RPMI8226 (cell line): ENCODE results near the gene AKAP8L.
A peak's percentile ranks its signal among the peaks of the same experiment; 100 is the strongest.

Experiments used
- DNase-seq: peaks from one replicate; pipeline ENCODE4 v3.0.0-alpha.2; 2015

Gene AKAP8L

DNA sequence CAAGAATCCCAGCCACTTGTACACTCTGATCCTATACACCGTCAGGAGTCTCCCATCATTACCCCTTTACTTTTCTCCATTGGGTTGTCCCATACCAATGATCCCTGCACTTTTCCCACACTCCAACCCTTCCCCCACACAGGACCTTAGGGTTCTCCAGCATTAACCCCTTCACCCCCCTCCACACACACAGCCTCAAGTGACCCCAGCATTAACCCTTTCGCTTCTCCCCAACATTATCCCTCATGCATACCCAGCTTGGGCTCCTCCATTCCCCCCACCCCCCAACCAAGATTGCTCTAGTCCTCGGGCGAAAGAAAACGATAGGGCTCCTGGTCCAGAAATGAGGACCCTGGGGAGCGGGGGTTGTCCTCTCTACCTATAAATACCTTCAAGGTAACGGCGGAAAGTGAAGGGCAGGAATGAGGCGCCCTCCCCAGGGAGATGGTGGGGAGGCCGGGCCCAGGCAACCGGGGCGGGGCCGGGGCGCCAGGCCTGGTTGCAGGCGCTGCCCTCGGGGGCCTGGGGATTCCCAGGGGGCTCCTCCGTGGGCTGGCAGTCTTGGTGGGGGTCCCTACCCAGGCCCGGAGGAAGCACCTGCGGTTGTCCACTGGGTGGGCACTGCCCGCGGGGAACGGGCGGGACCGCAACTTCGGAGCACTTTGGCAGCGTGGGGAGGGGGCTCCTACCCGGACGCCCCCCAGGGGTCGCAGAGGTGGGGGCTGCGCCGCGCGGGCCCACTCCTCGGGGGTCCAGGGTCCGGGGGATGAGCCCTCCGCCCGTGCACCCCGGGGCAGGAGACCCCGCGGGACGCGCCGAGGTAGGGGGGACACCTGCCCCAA is 30.2 kb upstream of the AKAP8L start:
- DNase-seq = peak; percentile 27

DNA sequence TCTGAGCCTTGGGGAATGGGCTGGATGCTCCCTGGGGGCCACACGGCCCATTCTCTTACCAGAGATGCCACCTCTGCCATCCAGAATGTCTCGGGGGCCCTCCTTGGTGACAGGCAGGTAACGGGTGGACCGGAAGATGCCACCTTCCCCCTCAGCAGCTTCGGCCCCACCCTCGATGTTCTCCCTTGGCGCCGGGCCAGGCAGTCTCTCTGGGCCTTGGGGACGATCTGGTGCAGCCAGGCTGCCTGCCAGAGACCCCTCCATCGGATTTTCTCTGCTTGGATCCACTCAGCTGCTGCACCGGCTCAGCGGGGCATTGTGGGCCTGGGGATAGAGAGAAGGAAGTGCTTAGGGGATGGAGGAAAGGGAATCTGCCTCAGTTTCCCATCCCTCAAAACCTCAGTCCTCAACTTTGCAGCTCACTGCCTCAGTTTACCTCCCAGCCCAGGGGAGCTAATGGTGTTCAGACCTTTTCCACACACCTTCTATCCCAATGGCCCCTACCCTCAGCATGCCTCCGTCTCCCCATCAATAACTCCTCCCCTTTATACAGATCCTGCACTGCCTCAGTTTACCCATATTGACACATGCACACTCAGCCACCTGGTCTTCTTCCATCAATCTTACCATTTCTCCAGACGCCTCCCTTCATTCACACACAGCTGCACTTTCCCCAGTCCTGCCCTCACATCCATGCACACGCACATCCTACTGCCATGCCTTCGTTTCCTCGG is 29.4 kb upstream of the AKAP8L start:
- DNase-seq = no peak

DNA sequence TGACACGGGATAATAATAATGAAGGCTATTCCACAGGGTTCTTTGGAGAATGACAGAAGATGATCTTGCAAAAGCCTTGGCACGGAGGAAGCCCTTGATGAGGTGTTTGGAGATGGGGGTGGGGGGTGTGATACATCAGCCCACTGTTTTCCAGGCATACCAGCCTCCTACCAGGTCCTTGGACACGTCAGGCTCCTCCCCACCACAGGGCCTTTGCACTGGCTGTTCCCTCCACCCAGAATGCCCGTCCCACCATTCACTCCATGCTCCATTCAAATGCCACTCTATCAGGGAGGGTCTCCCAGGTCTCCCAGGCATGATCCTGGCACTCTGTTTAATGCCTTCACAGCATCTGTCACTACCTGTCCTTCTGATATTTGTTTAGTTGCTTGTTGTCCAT is 28.3 kb upstream of the AKAP8L start:
- no peak for DNase-seq

DNA sequence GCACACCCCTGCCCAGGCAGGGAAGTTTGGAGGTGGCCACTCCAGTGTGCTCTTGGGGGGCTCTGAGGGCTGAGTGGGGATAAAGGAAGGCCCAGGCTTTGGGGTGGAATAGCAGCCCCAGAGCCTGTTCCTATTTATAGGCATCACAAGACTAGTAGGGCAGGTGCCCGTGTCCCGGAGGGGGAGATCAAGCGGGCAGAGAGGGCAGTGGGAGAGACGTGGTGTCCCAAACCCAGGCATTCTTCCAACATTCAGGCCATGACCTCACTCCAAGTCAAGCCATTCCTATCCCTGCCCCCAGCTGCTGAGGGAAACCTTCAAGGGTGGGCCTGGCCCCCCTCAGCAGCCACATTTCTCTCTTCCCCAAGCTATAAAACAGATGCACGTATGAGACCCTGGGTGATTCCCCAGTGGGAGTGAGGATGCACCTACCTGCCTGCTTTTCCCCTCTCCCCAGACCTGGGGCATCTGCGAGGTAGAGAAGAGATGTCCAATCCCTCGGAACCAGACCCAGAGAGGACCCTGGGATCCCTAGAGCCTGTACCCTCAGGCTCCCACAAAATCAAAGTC is 27.1 kb upstream of the AKAP8L start:
- no peak for DNase-seq

DNA sequence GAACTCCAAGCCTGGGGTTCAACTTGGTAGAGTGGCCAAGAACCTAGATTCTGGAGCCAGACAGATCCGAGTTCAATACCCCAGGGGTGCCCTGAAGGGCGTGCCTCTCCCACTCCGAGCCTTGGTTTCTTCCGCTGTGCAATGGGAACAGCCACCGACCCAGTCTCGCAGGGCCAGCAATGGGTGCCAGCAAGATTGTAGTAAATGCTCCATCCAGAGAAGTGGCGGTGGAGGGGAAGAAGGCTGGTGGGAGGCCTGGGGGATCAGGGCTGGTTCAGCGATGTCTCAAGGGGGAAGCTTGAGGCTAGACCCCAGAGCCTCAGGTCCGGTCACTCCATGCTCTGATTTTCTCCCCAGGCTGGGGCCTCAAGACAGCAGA is 26.4 kb upstream of the AKAP8L start:
- no peak for DNase-seq

DNA sequence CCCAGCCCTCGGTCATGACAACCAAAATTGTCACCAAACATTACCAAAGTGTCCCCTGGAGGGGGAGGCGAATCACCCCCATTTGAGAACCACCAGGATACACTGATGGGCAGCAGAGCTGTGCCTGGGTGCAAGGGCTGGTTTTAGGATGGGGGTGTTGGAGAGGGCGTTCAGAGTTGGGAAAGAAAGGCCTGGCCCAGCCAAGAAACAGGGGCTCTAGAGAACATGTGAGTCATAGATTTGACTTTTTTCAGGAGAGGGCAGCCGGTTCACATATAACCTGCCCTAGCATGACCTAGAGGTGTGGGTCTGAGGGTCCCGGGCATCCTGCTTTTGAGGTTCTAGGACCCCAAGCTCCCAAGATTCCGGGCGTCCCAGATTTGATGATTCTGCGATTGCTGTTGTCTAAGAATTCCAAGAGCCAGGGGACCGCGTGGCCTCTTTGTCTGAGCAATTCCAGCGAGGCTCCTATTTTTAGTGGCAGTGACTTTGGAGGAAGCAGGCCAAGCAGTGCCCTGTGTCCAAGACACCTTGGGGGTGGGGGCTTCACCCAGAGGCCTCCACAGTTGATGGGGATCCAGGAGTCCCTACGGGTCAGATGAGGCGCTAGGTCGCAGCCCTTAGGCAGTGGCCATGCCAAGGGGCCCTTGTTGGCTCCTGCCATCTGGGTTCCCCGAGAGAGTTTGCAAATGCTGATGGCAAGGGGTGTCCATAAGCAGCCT is 25.9 kb upstream of the AKAP8L start:
- no peak for DNase-seq

DNA sequence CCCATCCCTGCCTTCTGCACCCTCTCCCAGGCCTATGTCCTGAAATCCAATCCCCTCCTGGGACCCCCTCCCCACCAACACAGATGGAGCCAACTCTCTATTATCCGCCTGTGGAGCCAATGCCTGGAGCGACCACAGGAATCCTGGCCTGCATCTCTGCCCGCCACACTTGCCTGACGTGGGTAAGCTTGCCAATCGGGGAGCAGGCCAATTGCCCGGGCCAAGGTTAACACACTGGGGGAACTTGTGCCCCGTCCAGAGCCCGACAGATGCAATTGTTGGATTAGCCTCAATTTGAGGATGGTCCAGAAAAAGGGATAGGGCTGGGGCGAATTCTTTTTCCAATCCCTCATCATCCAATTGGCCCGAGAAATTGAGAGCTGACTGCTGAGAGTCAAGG is 25.1 kb upstream of the AKAP8L start:
- DNase-seq = no peak

DNA sequence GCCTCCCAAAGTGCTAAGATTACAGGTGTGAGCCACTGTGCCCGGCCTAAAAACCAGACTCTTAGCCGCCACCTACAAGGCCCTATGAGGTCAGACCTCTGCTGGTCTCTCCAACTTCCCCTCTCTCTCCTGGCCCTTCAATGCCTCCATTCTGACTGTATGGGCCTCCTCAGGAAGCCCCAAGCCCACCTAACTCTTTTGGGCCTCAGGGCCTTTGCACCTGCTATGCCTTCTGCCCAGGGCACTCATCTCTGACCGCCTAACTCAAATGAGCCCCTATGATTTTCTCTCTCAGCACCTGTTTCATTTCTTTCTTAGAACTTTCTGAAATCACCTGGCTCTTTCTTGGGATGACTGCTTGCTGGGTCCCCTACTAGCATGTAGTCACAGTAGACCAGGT is 24.5 kb upstream of the AKAP8L start:
- no peak for DNase-seq

DNA sequence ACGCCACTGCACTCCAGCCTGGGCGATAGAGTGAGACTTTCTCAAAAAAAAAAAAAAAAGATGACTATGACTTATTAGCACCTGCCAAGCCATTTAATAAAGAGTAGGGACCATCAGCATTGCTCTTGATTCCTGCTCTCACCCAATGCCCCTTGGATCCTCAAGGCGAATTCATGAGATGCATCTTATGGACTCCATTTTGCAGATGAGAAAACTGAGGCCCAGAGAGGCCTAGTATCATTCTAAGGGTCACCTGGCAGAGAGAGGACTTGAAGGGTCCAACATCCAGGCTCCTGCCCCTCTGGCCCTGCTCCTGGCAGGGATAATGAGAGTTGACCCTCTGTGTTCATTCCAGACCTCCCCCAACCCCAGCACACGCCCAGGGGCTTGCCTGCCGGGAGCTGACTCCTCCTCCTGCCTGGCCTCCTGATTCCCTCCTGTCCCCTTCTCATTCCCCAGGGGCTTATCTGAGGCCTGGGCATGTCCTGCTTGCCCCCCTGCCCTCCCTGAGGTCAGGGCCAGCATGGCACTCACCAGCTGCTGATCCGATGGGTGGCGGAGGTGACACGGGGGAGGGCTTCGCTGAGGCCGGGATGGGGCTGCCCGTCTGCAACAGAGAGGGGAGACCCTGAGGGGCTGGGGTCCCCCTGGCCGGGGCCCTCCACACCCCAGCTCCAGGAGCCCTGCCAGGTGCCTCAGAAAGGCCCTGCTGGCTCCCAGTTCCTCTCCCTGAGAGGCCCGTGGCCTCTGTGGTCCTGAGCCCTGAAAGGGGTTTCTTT is 23.5 kb upstream of the AKAP8L start:
- no peak for DNase-seq

DNA sequence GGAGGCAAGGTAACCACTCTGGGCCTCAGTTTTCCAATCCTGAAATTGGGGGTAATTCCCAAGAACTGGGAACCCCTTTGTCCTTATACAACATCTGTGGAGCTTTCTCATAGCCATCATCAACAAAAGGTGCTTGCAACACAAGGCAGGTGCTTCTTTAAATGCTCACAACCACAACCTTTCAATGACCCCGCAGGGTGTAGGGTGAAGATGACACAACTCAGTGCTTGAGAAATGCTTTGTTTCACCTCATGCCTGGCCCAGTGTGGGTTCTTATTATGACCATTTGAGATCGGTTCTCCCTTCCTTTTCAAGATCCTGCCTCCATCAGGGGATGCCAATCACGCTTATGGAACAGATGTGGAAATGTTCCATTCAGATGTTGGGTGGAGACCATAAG is 22.5 kb upstream of the AKAP8L start:
- no peak for DNase-seq

DNA sequence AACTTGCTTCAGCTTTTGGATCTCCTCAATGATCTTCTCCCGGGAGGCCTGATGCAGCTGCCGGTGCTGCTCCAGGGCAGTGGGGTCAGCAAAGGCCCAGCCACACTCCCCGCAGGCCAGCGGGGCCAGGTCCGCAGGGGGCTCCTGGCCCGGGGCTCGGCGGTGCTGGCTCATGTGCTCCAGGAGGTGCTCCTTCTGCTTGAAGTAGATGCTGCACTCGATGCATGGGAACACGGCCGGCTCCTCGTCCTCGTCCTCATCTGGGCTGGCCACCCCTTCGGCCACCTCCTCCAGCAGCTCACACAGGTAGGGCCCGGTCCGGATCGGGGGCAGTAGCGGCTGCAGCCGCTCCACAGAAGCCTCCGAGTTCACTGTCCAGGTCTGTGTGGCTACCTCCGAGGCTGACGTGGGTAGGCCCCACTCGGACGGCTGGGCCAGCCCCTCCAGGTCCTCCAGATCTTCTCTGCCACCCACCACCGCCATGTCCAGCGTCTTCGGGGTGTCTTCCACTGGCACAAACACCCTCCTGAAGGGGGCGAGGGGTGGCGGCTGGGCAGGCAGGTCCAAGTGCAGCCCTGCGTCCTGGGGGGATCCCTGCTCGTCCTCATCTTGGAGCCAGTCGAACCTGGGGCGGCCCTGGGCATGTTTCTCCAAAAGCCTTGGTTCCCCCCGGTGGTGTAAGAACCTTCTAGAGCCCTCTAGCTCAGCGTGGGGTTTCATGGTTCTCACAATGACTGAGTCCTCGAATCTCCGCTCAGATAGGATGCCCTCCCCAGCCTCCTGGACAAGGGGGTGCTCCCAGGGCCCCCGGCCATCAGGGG is 21.2 kb upstream of the AKAP8L start:
- no peak for DNase-seq

DNA sequence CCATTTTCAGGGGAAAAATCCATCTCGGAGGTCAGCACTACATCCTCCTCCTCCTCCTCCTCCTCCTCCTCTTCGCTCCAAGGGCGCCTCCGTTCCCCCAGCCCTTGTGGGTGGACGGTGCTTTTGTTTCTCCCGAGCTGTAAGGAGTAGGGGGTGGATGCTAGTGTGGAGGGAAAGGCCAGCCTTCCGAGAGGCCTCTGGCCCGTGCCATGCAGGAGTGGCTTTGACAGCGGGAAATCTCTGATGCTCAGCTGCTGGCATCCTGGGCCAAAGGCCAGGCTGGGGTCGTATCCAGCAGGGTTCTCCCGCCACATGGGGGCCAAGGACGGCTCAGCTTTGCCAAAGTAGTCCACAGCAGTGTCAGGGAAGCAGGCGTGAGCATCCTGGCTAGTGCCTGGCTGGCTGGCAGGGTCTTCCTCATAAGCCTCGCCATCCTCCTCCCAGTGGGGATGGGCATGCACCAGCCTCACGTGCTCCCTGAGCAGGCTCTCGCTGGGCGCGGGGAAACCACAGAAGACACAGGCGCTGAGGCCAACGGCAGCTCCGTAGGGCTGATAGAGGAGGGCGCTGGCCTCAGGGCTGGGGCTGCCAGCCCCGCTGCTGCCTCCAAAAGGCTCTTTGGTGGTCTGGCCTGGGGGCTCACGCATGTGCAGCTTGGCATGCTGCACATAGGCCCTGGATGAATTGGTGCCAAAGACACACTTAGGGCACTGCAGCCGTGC is 20.5 kb upstream of the AKAP8L start:
- no peak for DNase-seq

DNA sequence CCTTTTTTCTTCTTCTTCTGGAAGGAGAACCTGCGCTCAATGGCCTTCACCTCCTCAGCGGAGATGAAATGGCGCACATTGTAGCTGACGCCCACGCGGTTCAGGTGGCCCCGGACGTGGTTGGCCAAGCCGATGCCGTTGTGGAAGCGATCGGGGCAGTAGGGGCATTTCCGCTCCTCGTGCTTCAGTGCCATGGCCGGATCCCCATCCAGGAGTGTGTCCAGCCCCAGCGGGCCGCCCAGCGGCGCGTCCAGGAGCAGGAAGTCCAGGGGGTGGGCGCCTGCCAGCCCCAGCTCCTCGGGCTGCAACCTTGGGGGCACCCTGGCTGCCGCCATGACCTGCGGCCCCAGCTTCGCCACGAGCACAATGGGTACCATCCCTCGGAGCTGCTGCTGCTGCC is 19.8 kb upstream of the AKAP8L start:
- DNase-seq = no peak

DNA sequence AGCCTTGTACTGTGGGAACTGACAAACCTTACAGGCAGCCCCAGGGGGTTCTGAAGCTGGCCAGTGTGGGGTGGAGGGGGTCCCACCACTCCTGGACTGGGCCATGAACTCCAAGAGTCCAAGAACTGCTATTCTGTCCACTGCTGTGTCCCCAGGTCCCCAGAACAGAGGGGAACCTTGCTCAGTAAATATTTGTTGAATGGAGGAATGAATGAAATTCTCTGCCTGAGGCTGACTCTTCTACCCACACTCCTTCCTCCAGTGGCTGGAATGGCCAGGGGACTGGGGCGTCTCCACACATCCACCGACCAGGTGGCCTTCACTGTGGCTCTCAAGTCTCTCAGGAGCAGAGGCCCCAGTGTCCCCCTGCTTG is 19.3 kb upstream of the AKAP8L start:
- DNase-seq = no peak

DNA sequence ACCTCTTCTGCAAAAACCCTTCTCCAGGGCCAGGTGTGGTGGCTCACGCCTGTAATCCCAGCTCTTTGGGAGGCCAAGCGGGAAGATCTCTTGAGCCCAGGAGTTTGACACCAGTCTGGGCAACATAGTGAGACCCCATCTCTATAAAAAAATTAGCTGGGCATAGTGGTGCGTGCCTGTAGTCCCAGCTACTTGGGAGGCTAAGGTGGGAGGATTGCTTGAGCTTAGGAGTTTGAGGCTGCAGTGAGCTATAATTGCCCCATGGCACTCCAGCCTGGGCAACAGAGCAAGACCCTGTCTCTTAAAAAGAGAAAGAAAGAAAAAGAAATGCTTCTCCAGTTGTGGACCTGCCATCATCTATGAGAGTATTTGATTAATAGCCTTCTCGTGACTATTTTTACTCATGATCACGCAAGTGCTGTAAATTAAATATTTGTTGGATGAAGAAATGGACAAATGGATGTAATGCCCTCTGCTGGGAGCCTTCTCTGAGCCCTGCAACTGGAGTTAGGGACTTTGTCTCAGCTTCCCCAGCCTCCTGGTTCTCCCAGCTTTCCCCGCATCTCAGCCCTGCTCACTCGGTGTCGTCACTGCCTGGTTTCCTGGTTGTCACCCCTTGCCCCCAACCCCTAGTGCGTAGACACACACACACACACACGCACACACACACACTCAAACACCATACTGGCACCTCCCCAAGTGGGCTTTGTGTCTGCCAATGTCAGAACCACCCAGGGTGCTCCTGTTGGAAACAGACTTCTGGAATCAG is 18.8 kb upstream of the AKAP8L start:
- DNase-seq = no peak

DNA sequence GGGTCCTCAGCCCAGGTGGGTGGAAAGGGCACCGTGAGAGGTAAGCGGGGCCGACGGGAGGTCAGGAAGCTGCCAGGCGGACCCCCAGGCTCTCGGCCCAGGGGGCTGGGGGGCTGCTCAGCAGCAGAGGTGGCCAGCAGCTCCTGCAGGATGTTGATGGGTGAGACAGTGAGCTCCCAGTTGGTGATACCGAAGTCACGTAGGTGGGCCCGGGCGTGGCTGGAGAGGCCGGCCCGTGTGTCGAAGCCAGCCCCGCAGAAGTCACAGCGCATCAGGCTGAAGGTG is 18.0 kb upstream of the AKAP8L start:
- DNase-seq = no peak

DNA sequence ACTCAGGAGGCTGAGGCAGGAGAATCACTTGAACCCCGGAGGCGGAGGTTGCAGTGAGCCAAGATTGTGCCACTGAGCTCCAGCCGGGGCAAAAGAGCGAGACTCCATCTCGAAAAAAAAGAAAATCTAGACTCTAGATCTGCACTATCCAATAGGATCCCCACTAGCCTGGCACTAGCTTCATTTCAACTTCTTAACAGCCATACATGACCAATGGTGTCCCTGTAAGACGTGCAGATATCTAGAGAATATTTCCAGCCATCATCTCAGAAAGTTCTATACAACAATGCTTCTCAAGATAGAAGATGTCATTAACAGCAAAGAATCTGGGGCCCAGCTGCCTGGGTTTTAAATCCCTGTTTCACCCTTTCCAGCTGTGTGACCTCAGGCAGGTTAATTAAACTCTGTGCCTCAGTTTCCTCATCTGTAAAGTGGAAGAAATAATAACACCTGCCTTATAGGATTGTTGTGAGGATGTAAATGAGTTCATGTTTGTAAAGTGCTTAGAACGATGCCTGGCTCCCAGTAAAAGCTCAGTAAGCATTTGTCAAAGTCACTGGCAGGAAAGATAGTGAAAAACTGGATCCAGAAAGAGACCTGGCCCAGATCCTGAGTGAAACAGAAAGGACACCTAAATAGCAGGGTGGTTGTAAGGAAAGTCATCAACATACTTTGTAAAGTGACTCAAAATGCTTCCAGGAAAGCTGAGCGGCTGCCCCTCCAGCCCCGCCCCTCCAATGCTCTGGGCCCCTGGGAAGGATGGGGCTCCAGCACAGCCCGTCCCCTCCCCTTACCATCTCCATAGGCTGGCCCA is 17.4 kb upstream of the AKAP8L start:
- no peak for DNase-seq

DNA sequence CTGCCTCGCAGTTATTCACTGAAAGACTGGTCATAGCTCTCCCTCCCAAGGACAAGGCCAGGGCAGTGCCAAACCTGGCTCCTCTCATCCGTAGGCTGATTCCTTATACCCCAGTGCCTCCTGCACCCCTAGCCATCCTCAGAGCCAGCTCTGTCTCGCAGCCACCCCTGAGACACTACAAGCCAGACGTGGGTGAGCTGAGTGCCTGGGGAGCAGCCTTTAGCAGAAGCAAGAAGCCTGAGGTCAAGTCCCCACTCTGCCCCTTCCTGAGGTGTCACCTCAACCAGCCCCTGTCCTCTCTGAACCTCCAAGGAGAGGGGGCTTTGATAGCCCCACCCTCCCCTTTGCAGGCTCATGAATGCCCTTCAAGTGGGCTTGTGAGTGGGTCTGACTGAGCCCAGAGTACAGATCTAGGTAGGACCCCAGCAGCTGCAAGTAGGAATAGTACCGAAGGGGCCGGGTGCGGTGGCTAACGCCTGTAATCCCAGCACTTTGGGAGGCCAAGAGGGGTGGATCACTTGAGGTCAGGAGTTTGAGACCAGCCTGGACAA is 14.8 kb upstream of the AKAP8L start:
- no peak for DNase-seq
